Measurements from ENCODE around the gene SCRN1. TPM values are rescaled to one million over a fixed set of nuclear protein-coding genes. Genes with fewer than 3 reads are reported as not detected.

SCRN1 gene
- total RNA-seq, 4 donors from 2014 or later, result 15.0 to 24.5 (median 17.3) TPM

DNA sequence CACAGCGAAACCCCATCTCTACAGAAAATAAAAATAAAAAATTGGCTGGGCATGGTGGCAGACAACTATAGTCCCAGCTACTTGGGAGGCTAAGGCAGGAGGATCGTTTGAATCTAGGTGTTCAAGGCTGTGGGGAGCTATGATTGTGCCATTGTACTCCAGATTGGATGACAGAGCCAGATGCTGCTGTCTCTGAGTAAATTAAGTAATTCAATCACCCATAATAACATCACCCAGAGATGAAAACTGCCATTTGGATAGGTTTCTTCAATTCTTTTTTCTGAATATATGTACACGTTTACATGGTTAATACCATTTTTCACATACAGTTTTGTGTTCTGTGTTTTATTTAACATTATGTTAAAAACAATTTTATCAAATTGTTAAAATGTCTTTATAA lies 104.0 kb downstream of the SCRN1 start:
- in situ Hi-C loops (cut with MboI; ENCODE audit: low pct_ligation_motif_present in 1 of 4, low pct_unique_long_range_greater_than_20kb in 1 of 4, low sequenced_read_pairs in 3 of 4), result no loop called here
- intact Hi-C loops (cut with DNase I; ENCODE audit: low total_unique reads), result no loop called here
- peaks cover 0 to 7% (median 2%) of the 10 kb centered on the region in 4 donors for H3K4me1 ChIP-seq
- 81 to 85% methylated on average over 3 of the region's 3 CpGs for WGBS, 2 donors (ENCODE audit: low coverage in 1 of 2)
- H3K36me3 ChIP-seq, result no peaks in the 10 kb centered on the region
- H3K9me3 ChIP-seq, result no peaks in the 10 kb centered on the region
- H3K4me3 ChIP-seq, result no peak overlapping the region
- no peak overlapping the region for H3K27ac ChIP-seq
- TF ChIP-seq EP300 (IDR thresholded peaks at IDR 0.05; ENCODE audit: low read depth) (no peak), POLR2A (IDR thresholded peaks at IDR 0.05) (no peak), POLR2AphosphoS5 (IDR thresholded peaks at IDR 0.05) (no peak)
- TF ChIP-seq, protein P1, sequence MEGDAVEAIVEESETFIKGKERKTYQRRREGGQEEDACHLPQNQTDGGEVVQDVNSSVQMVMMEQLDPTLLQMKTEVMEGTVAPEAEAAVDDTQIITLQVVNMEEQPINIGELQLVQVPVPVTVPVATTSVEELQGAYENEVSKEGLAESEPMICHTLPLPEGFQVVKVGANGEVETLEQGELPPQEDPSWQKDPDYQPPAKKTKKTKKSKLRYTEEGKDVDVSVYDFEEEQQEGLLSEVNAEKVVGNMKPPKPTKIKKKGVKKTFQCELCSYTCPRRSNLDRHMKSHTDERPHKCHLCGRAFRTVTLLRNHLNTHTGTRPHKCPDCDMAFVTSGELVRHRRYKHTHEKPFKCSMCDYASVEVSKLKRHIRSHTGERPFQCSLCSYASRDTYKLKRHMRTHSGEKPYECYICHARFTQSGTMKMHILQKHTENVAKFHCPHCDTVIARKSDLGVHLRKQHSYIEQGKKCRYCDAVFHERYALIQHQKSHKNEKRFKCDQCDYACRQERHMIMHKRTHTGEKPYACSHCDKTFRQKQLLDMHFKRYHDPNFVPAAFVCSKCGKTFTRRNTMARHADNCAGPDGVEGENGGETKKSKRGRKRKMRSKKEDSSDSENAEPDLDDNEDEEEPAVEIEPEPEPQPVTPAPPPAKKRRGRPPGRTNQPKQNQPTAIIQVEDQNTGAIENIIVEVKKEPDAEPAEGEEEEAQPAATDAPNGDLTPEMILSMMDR (IDR thresholded peaks at IDR 0.05), result no peak
- no peak for DNase-seq
- H3K27me3 ChIP-seq, result peaks cover 8% of the 10 kb centered on the region

DNA sequence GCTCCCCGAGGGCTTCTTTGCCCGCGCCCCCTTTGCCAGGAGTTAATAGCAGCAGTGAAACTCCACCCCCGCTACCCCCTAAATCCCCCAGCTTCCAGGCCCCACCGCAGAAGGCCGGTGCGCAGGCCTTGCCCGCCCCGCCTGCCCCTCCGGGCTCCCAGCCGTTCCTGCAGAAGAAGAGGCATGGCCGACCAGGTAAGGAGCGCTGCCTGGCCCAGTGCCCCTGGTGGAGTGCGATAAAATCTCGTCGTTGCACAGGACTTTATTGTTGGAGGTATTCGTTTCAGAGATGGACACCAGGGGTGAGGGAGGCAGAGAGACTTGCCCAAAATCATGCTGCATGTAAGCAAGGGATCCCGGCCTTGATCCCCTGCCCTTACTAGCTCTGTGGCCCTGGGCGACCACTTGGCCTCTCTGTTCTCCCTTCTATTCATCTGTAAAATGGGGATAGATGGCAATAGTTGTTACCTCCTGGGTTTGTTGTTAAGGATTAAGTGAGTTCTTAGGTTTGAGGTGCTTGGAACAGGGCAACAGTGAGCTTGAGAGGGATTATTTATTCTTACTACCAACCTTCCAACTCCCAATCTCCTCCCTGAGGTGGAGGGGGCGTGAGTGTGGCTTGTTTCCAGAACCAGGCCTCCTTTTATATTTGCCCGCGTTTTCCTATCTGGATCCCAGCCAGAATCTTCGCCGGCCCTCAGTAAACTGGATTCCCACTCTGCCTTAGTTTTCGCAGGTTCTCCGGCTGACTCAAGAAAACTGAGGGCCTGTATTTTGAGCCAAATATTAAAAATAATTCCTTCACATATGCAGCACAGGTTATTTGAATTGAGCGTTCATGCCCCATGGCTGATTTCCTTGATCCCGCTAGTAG lies 105.0 kb downstream of the SCRN1 start:
- Histone ChIP-seq H3K27ac (no peak overlapping the region), H3K9me3 (no peaks in the 10 kb centered on the region), H3K36me3 (no peaks in the 10 kb centered on the region), H3K4me1 (peaks cover 0 to 7% (median 2%) of the 10 kb centered on the region in 4 donors), H3K27me3 (peaks cover 8% of the 10 kb centered on the region), H3K4me3 (peak overlapping the region in 3 of 4 donors; percentile 10 to 32 (median 15))
- intact Hi-C loops (cut with DNase I; ENCODE audit: low total_unique reads), result no loop called here
- peak; percentile 41 for DNase-seq
- in situ Hi-C loops (cut with MboI; ENCODE audit: low pct_ligation_motif_present in 1 of 4, low pct_unique_long_range_greater_than_20kb in 1 of 4, low sequenced_read_pairs in 3 of 4), result no loop called here
- TF ChIP-seq EP300 (IDR thresholded peaks at IDR 0.05; ENCODE audit: low read depth) (no peak), POLR2A (IDR thresholded peaks at IDR 0.05) (no peak), POLR2AphosphoS5 (IDR thresholded peaks at IDR 0.05) (no peak)
- TF ChIP-seq, protein P1 (IDR thresholded peaks at IDR 0.05), result no peak
- WGBS, 2 donors (ENCODE audit: low coverage in 1 of 2), result 56% methylated on average over 26 of the region's 28 CpGs; no CpG with 5 or more reads in 1 of the 2 donors

DNA sequence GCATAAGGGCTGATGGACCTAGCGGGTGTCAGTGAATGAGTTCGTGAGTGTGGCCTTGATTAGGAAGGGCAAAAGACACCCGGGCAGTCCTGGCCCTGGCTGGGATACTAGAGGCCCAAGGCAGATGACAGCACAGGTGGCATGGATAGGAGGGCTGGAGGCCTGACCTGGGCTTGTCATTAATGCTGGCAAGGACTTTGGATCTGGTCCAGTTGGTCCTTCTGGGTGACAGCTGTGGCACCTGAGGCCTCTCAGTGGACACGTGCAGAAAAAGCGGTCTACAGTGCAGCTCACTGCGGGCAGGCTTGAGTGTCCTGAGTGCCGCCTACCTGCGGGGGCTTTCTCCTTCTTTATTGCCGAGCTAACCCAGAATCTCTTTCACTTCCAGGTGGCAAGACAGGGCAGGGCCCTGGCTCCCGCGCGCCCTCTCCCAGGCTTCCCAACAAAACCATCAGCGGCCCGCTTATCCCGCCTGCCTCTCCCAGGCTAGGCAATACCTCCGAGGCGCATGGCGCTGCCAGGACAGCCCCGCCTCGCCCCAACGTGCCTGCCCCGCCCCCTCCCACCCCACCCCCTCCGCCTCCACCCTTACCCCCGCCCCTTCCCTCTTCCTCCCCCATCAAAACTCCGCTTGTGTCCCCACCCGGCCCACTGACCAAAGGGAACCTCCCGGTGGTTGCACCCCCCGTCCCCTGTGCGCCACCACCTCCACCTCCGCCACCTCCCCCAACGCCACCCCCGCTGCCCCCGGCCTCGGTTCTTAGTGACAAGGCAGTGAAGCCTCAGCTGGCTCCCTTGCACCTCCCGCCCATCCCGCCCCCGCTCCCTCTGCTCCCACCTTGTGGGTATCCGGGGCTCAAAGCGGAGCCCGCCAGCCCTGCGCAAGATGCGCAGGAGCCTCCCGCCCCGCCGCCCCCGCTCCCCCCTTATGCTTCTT lies 105.9 kb downstream of the SCRN1 start:
- no peaks in the 10 kb centered on the region for H3K9me3 ChIP-seq
- peaks cover 8% of the 10 kb centered on the region for H3K27me3 ChIP-seq
- H3K4me1 ChIP-seq, result peaks cover 0 to 7% (median 4%) of the 10 kb centered on the region in 4 donors
- H3K36me3 ChIP-seq, result no peaks in the 10 kb centered on the region
- peak; percentile 23 for DNase-seq
- in situ Hi-C loops (cut with MboI; ENCODE audit: low pct_ligation_motif_present in 1 of 4, low pct_unique_long_range_greater_than_20kb in 1 of 4, low sequenced_read_pairs in 3 of 4), result no loop called here
- TF ChIP-seq POLR2AphosphoS5 (IDR thresholded peaks at IDR 0.05) (no peak), POLR2A (IDR thresholded peaks at IDR 0.05) (no peak), EP300 (IDR thresholded peaks at IDR 0.05; ENCODE audit: low read depth) (no peak)
- TF ChIP-seq, protein P1 (IDR thresholded peaks at IDR 0.05), result no peak
- intact Hi-C loops (cut with DNase I; ENCODE audit: low total_unique reads), result no loop called here
- WGBS, 2 donors (ENCODE audit: low coverage in 1 of 2), result 43% methylated on average over 44 of the region's 46 CpGs; no CpG with 5 or more reads in 1 of the 2 donors
- no peak overlapping the region for H3K27ac ChIP-seq
- H3K4me3 ChIP-seq, result peak overlapping the region in 3 of 4 donors; percentile 10 to 32 (median 15)

- H3K36me3 ChIP-seq, result no peaks in the 10 kb centered on the region
- H3K4me3 ChIP-seq, result no peak overlapping the region
- intact Hi-C loops (cut with DNase I; ENCODE audit: low total_unique reads) (no loop called here), in situ Hi-C loops (cut with MboI; ENCODE audit: low pct_ligation_motif_present in 1 of 4, low pct_unique_long_range_greater_than_20kb in 1 of 4, low sequenced_read_pairs in 3 of 4) (no loop called here)
- H3K9me3 ChIP-seq, result no peaks in the 10 kb centered on the region
- no peak overlapping the region for H3K27ac ChIP-seq
- DNase-seq, result no peak
- 91% methylated on average over 1 of the region's 1 CpG; no CpG with 5 or more reads in 1 of the 2 donors for WGBS, 2 donors (ENCODE audit: low coverage in 1 of 2)
- H3K27me3 ChIP-seq, result peaks cover 8% of the 10 kb centered on the region
- no peak for TF ChIP-seq POLR2A (IDR thresholded peaks at IDR 0.05)
- TF ChIP-seq, protein P1 (IDR thresholded peaks at IDR 0.05), result no peak
- TF ChIP-seq POLR2AphosphoS5 (IDR thresholded peaks at IDR 0.05), result no peak
- TF ChIP-seq EP300 (IDR thresholded peaks at IDR 0.05; ENCODE audit: low read depth), result no peak
- peaks cover 0 to 7% (median 4%) of the 10 kb centered on the region in 4 donors for H3K4me1 ChIP-seq
Measured at GRCh38 chr7:29882481-29882880, 107.1 kb downstream of the SCRN1 start.
